GM23338 (cell line): ENCODE data around the gene OR1S2. TPM values are rescaled to one million over a fixed set of nuclear protein-coding genes. Genes with fewer than 3 reads are reported as not detected.

Source experiments
- ATAC-seq: fragments of 200-7000 bp; cut with Tn5 transposase; 3 replicates; pipeline ENCODE4 v1.9.1; 2020
- DNase-seq: peaks from one replicate; pipeline ENCODE4 v3.0.0-alpha.2; 2015; ENCODE audit warnings: low spot score
- H2AFZ ChIP-seq: fragments of 200-600 bp; sonication (generic); 2 replicates; pipeline ENCODE4 v1.8.0; 2016; ENCODE audit warnings: antibody characterized with exemption, mild to moderate bottlenecking, moderate library complexity
- H3F3A ChIP-seq: fragments of 200-600 bp; sonication (generic); replicated peaks from 2 replicates; pipeline ENCODE4 v1.8.0; 2017; ENCODE audit warnings: antibody characterized with exemption, mixed run types, low read depth
- H3K27ac ChIP-seq: fragments of 200-600 bp; sonication (generic); 2 replicates; pipeline ENCODE4 v1.6.1; 2016; ENCODE audit warnings: low read depth
- H3K27me3 ChIP-seq: fragments of 200-600 bp; sonication (generic); 2 replicates; pipeline ENCODE4 v1.8.0; 2016; ENCODE audit warnings: mild to moderate bottlenecking, mixed run types, moderate library complexity; ENCODE audit not compliant: insufficient read depth
- H3K36me3 ChIP-seq: fragments of 200-600 bp; sonication (generic); 2 replicates; pipeline ENCODE4 v1.8.0; 2016; ENCODE audit warnings: mild to moderate bottlenecking; ENCODE audit not compliant: insufficient read depth
- H3K4me1 ChIP-seq: fragments of 200-600 bp; sonication (generic); 2 replicates; pipeline ENCODE4 v1.8.0; 2016; ENCODE audit warnings: mild to moderate bottlenecking, moderate library complexity; ENCODE audit not compliant: insufficient read depth
- H3K4me2 ChIP-seq: fragments of 200-600 bp; sonication (generic); 2 replicates; pipeline ENCODE4 v1.7.1; 2017; ENCODE audit warnings: mixed run types
- H3K4me3 ChIP-seq: fragments of 200-600 bp; sonication (generic); 2 replicates; pipeline ENCODE4 v1.6.1; 2016; ENCODE audit warnings: mixed run types
- H3K79me2 ChIP-seq: fragments of 200-600 bp; sonication (generic); replicated peaks from 2 replicates; pipeline ENCODE4 v1.8.0; 2017; ENCODE audit warnings: mild to moderate bottlenecking; ENCODE audit not compliant: insufficient read depth
- H3K9me2 ChIP-seq: fragments of 200-600 bp; sonication (generic); 2 replicates; pipeline ENCODE4 v1.8.0; 2017; ENCODE audit not compliant: insufficient read depth
- H4K20me1 ChIP-seq: fragments of 200-600 bp; sonication (generic); replicated peaks from 2 replicates; pipeline ENCODE4 v1.8.0; 2017; ENCODE audit warnings: mild to moderate bottlenecking; ENCODE audit not compliant: insufficient read depth
- H3K27ac Mint-ChIP-seq: 2 replicates; pipeline ENCODE4 v1.8.0; 2020; ENCODE audit warnings: inconsistent platforms, mild to moderate bottlenecking, moderate library complexity, mixed read lengths
- H3K27me3 Mint-ChIP-seq: 3 replicates; pipeline ENCODE4 v1.8.0; 2022; ENCODE audit warnings: low read depth, mild to moderate bottlenecking, moderate library complexity, mixed read lengths, inconsistent platforms; ENCODE audit not compliant: insufficient read depth, poor library complexity
- H3K36me3 Mint-ChIP-seq: 3 replicates; pipeline ENCODE4 v1.8.0; 2021; ENCODE audit warnings: low read depth, mild to moderate bottlenecking, inconsistent platforms, moderate library complexity, mixed read lengths
- H3K4me1 Mint-ChIP-seq: 3 replicates; pipeline ENCODE4 v1.8.0; 2020; ENCODE audit warnings: mild to moderate bottlenecking, inconsistent platforms, mixed read lengths
- H3K4me3 Mint-ChIP-seq: 3 replicates; pipeline ENCODE4 v1.8.0; 2021; ENCODE audit warnings: moderate library complexity, mild to moderate bottlenecking, inconsistent platforms, mixed read lengths
- H3K9me3 Mint-ChIP-seq: 3 replicates; pipeline ENCODE4 v1.8.0; 2020; ENCODE audit warnings: moderate library complexity, mild to moderate bottlenecking, inconsistent platforms, mixed read lengths
- EZH2 ChIP-seq: fragments of 200-600 bp; sonication (generic); IDR thresholded peaks from one replicate; pipeline ENCODE4 v1.8.0; 2017; ENCODE audit warnings: antibody characterized with exemption, mild to moderate bottlenecking, low read depth; ENCODE audit not compliant: unreplicated experiment
- EZH2phosphoT487 ChIP-seq: fragments of 200-600 bp; sonication (generic); IDR thresholded peaks from one replicate; pipeline ENCODE4 v1.8.1; 2018; ENCODE audit warnings: antibody characterized with exemption; ENCODE audit not compliant: unreplicated experiment
- JUNB ChIP-seq: IDR thresholded peaks from one replicate; pipeline ENCODE4 v1.6.1; 2016; ENCODE audit warnings: antibody characterized with exemption; ENCODE audit not compliant: unreplicated experiment
- polyA plus RNA-seq: library from polyadenylated mRNA; unstranded; fragments of >200 nt; fragmentation: Nextera tagmentation; extraction: Ambion mirVana; gene quantifications from 2 replicates; pipeline ENCODE4 v1.2.1, GENCODE V29; 2016
- total RNA-seq: library from RNA; depleted of rRNA; stranded (reverse); fragments of >200 nt; shearing (Covaris generic); gene quantifications from 2 replicates; pipeline ENCODE4 v1.2.3, GENCODE V29; 2014
- TF ChIP-seq, protein P1 (sequence below): fragments of 250-450 bp; sonication (Bioruptor Pico); IDR thresholded peaks from 2 replicates; pipeline ENCODE4 v1.5.0; 2020; ENCODE audit warnings: mild to moderate bottlenecking, moderate library complexity
- TF ChIP-seq, protein P2 (sequence below): IDR thresholded peaks from one replicate; pipeline ENCODE4 v1.6.1; 2018; ENCODE audit warnings: antibody characterized with exemption; ENCODE audit not compliant: unreplicated experiment
- TF ChIP-seq, protein P3 (sequence below): IDR thresholded peaks from 2 replicates; pipeline ENCODE4 v1.6.1; 2016; ENCODE audit warnings: antibody characterized with exemption

The OR1S2 gene
- total and polyA plus RNA-seq, 2 experiments from 2014 or later: not detected

DNA sequence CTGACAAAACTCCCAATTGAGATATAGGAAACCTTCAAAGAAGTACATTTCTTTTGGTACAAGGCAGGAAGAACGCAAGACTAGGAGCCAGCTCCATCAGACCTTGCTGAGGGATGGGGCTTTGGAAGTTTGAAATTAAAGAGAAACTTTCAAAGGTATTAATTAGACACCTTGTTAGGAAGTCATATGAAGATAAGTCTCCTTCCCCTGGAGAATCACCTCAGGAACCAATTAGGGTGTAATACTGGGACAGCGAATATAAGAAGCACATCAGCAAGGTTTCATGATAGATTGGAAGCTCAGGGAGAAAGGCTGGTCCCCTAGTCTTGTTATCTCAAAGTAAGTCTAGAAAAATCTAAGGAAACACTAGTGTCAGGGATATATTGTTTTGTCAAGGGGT lies 15.2 kb downstream of the OR1S2 start, which contains the start of gene OR9Q2:
TSS of gene OR9Q2 (plus strand) at position 301 of the 400 bp plus-strand sequence. CDS start 1,421 bp downstream, outside the sequence.
- Histone ChIP-seq H3K79me2 (no peaks in the 10 kb centered on the region), H3K4me1 (no peaks in the 10 kb centered on the region)
- TF ChIP-seq, protein P1, sequence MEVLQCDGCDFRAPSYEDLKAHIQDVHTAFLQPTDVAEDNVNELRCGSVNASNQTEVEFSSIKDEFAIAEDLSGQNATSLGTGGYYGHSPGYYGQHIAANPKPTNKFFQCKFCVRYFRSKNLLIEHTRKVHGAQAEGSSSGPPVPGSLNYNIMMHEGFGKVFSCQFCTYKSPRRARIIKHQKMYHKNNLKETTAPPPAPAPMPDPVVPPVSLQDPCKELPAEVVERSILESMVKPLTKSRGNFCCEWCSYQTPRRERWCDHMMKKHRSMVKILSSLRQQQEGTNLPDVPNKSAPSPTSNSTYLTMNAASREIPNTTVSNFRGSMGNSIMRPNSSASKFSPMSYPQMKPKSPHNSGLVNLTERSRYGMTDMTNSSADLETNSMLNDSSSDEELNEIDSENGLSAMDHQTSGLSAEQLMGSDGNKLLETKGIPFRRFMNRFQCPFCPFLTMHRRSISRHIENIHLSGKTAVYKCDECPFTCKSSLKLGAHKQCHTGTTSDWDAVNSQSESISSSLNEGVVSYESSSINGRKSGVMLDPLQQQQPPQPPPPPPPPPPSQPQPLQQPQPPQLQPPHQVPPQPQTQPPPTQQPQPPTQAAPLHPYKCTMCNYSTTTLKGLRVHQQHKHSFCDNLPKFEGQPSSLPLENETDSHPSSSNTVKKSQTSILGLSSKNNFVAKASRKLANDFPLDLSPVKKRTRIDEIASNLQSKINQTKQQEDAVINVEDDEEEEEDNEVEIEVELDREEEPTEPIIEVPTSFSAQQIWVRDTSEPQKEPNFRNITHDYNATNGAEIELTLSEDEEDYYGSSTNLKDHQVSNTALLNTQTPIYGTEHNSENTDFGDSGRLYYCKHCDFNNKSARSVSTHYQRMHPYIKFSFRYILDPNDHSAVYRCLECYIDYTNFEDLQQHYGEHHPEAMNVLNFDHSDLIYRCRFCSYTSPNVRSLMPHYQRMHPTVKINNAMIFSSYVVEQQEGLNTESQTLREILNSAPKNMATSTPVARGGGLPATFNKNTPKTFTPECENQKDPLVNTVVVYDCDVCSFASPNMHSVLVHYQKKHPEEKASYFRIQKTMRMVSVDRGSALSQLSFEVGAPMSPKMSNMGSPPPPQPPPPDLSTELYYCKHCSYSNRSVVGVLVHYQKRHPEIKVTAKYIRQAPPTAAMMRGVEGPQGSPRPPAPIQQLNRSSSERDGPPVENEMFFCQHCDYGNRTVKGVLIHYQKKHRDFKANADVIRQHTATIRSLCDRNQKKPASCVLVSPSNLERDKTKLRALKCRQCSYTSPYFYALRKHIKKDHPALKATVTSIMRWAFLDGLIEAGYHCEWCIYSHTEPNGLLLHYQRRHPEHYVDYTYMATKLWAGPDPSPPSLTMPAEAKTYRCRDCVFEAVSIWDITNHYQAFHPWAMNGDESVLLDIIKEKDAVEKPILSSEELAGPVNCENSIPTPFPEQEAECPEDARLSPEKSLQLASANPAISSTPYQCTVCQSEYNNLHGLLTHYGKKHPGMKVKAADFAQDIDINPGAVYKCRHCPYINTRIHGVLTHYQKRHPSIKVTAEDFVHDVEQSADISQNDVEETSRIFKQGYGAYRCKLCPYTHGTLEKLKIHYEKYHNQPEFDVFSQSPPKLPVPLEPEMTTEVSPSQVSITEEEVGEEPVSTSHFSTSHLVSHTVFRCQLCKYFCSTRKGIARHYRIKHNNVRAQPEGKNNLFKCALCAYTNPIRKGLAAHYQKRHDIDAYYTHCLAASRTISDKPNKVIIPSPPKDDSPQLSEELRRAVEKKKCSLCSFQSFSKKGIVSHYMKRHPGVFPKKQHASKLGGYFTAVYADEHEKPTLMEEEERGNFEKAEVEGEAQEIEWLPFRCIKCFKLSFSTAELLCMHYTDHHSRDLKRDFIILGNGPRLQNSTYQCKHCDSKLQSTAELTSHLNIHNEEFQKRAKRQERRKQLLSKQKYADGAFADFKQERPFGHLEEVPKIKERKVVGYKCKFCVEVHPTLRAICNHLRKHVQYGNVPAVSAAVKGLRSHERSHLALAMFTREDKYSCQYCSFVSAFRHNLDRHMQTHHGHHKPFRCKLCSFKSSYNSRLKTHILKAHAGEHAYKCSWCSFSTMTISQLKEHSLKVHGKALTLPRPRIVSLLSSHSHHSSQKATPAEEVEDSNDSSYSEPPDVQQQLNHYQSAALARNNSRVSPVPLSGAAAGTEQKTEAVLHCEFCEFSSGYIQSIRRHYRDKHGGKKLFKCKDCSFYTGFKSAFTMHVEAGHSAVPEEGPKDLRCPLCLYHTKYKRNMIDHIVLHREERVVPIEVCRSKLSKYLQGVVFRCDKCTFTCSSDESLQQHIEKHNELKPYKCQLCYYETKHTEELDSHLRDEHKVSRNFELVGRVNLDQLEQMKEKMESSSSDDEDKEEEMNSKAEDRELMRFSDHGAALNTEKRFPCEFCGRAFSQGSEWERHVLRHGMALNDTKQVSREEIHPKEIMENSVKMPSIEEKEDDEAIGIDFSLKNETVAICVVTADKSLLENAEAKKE: no peak
- TF ChIP-seq EZH2: no peak
- TF ChIP-seq EZH2phosphoT487: no peak
- TF ChIP-seq, protein P2, sequence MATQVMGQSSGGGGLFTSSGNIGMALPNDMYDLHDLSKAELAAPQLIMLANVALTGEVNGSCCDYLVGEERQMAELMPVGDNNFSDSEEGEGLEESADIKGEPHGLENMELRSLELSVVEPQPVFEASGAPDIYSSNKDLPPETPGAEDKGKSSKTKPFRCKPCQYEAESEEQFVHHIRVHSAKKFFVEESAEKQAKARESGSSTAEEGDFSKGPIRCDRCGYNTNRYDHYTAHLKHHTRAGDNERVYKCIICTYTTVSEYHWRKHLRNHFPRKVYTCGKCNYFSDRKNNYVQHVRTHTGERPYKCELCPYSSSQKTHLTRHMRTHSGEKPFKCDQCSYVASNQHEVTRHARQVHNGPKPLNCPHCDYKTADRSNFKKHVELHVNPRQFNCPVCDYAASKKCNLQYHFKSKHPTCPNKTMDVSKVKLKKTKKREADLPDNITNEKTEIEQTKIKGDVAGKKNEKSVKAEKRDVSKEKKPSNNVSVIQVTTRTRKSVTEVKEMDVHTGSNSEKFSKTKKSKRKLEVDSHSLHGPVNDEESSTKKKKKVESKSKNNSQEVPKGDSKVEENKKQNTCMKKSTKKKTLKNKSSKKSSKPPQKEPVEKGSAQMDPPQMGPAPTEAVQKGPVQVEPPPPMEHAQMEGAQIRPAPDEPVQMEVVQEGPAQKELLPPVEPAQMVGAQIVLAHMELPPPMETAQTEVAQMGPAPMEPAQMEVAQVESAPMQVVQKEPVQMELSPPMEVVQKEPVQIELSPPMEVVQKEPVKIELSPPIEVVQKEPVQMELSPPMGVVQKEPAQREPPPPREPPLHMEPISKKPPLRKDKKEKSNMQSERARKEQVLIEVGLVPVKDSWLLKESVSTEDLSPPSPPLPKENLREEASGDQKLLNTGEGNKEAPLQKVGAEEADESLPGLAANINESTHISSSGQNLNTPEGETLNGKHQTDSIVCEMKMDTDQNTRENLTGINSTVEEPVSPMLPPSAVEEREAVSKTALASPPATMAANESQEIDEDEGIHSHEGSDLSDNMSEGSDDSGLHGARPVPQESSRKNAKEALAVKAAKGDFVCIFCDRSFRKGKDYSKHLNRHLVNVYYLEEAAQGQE: no peak
- TF ChIP-seq JUNB: no peak
- TF ChIP-seq, protein P3, sequence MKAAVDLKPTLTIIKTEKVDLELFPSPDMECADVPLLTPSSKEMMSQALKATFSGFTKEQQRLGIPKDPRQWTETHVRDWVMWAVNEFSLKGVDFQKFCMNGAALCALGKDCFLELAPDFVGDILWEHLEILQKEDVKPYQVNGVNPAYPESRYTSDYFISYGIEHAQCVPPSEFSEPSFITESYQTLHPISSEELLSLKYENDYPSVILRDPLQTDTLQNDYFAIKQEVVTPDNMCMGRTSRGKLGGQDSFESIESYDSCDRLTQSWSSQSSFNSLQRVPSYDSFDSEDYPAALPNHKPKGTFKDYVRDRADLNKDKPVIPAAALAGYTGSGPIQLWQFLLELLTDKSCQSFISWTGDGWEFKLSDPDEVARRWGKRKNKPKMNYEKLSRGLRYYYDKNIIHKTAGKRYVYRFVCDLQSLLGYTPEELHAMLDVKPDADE: no peak

More for the DNA sequence above, 15.2 kb downstream of the OR1S2 start, which contains the start of gene OR9Q2:
- H3K36me3 ChIP-seq: no peaks in the 10 kb centered on the region
- no peak for ATAC-seq
- no peaks in the 10 kb centered on the region for H3F3A ChIP-seq
- H3K27me3 ChIP-seq: no peaks in the 10 kb centered on the region
- H2AFZ ChIP-seq: no peak within 1 kb of the TSS
- H3K27me3 Mint-ChIP-seq: no peaks in the 10 kb centered on the region
- H3K27ac Mint-ChIP-seq: no peak within 1 kb of the TSS
- peaks cover 2% of the 10 kb centered on the region; the same call in 1 of the 3 replicates for H3K4me1 Mint-ChIP-seq
- peaks cover 31% of the 10 kb centered on the region for H3K9me2 ChIP-seq
- no peak within 1 kb of the TSS for H3K27ac ChIP-seq
- H3K4me2 ChIP-seq: no peak within 1 kb of the TSS
- H3K36me3 Mint-ChIP-seq: no peaks in the 10 kb centered on the region
- H3K4me3 ChIP-seq: no peak within 1 kb of the TSS
- no peaks in the 10 kb centered on the region; the same call in 2 of the 3 replicates for H3K9me3 Mint-ChIP-seq
- H4K20me1 ChIP-seq: no peaks in the 10 kb centered on the region
- no peak for DNase-seq
- no peak within 1 kb of the TSS for H3K4me3 Mint-ChIP-seq
